GM19467 (cell line): ENCODE measurements around the gene GSTM1.

Experiments used
- ATAC-seq: cut with Tn5 transposase; IDR thresholded peaks from one replicate; pipeline ENCODE4 v1.9.1; 2021; ENCODE audit warnings: mild to moderate bottlenecking, moderate library complexity; ENCODE audit not compliant: unreplicated experiment

The GSTM1 gene

GRCh38 chr1:109687641-109688499 lies at the start of gene GSTM1:
TSS of gene GSTM1 (plus strand) at chr1:109687817. CDS start at chr1:109687874, 57 bp downstream.
- peak; percentile 88 for ATAC-seq

DNA sequence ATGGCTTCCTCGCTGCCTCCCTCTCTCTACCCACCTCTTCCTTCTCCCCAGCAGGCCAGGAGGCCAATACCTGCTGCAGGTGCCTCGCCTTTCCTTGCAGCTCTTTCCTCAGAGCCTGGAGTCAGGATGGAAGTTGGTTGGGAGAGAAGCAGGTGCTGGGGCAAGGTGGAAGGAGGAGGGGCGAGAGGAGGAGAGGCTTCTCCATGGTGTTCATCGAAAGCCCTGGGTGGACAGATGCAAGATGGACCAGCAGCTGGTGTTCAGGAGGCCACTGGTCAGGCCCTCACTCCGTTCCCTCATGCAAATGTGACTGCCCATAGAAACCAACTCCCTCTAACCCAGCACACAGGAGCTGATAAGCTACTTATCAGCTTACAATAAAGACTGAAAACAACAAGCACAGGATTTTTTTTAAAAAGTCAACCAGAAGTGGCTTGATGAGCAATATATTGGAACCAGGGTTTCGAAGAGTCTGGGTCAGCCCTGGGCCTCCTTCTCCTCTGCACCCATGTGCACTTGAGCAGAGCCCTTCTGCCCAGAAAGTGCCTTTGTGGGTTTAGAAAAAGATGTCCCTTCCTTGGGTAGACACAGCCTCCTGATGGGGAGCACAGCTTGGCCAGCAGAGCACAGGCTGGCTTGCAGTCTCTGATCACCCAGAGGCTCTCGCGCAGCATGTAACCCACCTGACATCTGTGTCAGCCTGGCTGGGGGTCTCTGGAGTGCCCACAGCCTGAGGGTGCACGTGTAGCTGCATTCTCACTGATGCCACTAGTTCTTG lies 48.4 kb upstream of the GSTM1 start:
- no peak for ATAC-seq

GRCh38 chr1:109639841-109640184 lies 47.8 kb upstream of the GSTM1 start:
- no peak for ATAC-seq

DNA sequence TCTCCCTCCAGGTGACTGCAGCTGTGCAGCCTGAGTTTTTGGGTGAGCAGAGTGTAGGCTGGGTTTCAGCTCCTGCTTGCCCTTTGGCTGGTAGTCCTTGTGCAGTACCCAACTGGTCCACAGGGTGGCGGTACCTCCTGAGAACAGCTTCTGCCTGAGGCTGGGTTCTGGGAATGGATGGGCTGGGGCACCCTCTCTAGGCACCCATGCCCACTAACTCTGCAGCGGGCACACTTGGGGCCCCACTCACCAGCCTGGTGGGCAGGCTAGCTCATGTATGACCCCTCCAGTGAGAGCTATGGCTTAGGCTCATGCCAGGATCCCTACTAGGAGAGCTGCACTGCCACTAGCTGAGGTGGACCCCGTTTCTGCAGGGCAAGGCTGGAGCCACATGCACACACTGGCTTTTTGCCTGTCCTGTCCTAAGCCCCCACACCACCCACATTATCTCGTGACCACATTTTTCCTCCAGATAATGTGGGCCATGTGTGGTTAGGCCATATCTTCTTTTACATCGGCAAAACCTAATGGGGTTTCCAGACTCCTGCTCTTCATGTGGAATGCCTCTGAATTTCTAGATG lies 47.2 kb upstream of the GSTM1 start:
- ATAC-seq = no peak

GRCh38 chr1:109641078-109641740 lies 46.4 kb upstream of the GSTM1 start:
- ATAC-seq = no peak

GRCh38 chr1:109641861-109642260 lies 45.8 kb upstream of the GSTM1 start:
- no peak for ATAC-seq

DNA sequence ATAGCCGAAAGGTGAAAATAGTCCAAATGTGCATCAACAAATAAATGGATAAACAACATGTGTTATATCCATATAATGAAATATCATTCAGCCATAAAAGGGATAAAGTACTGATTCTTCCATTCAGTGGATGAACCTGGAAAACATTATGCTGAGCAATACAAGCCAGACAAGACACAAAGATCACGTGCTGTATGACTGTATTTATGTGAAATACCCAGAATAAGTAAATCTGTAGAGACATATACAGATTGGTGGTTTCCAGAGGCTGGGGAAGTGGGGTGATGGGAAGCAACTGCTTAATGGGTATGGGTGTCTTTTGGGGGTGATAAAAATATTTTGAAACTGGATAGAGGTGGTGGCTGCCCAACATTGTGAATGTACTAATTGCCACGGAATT lies 45.0 kb upstream of the GSTM1 start:
- ATAC-seq = no peak

DNA sequence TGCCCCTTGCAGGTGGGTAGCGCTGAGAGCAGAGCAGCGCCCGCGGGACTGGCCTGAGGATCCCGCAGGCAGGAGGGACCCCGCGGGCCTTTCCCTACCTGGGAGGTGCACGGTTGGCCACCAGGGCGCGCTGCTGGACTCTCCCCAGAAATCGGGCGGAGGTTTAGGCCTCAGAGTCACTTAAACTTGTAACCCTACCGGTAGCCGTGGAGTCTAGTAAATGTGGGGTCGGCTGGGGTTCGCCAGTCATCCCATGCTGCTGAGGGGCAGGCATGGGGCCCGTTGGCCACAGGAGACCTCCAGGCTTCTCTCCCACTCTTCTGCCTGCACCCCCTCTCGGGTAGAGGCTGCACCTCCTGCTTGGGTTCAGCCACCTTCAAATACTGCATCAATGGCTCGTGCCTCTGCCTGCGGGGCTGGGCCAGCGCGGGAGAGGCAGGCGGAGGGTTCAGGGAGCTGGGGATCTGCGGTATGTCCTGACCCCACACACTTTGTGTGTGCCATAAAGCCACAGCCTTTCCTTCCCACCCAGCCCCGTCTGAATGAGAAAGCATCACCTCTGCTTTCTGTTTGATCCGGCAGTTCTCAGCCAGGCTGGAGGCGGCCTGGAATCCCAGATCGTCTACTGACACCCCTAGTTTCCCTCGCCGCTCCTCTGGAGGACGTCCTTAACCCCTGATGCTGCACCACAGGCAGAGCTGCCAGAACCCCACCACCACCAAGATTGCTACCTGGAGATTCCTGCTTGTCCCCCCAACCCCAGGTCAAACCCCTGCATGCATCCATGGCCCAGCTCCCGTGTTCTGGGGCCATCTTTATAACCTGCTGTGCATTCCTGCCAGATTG lies 44.0 kb upstream of the GSTM1 start:
- peak; percentile 77 for ATAC-seq

DNA sequence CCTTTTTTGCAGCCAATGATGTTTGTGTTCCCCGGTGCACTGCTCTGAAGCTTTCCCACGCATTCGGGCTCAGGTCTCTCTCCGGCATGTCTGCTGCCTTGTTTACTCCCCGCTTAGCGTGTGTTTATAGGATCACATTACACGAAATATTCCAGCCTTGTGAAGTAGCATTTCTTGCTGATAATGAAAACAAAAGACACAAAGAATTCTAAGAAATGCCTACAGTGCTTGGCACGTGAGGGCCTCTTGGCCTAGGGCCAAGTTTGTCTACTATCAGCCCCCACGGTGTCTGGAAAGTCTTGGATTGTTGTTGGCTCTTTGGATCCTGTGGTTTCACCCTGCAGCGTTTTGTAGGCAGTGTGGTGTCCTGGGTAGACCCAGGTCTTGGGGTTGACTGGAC lies 42.9 kb upstream of the GSTM1 start:
- no peak for ATAC-seq

DNA sequence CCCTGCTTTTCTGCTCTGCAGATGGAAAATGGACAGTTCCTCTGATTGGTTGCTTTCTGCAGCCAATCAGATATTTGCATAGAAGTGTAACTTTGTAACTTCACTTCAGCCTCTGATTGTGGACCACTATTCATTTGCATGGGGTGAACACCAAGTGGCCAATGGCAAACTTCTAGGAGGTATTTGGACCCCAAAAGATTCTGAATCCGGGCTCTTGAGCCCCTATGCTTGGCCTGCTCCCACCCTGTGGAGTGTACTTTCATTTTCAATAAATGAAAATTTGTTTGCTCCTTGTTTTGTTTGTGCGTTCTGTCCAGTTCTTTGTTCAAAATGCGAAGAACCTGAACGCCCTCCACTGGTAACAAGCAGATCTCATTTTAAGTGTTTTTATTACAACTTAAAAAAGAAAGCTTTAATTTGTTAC lies 38.1 kb upstream of the GSTM1 start:
- no peak for ATAC-seq

DNA sequence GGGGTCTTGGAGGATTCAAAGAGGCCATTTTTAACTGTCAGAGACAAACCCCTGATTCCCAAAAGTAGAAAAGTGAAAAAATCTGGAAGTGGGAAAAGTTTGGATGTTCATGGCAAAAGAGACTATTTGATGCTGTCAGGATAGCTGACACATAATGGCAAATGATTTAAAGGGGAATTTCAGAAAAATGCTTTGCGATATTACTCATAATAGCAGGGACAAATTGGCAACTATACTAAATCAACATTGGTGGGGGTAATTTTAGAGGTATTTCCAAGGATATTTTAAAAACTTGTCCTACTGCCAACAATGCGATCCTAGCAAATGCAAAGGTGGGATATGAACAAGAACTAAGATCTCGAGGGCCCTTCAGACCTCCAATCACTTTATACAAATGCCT lies 37.0 kb upstream of the GSTM1 start:
- ATAC-seq = no peak

DNA sequence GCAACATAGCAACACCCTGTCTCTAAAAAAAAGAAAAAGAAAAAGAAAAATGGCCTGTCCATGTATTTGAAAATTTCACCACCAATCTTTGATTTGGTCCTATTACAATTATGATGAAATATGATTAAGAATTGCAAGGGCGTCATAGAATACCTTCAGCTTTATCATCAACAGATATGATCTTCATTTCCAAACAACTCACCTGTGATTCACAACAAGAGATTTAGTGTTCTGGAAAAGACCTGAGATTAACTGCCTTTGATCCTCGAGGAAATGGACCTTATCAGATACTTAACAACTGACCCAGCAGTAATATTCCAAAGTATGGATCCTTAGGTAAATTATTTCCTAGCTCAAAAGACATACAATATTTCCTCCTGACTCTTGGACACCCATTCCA lies 35.2 kb upstream of the GSTM1 start:
- no peak for ATAC-seq

GRCh38 chr1:109653306-109653705 lies 34.3 kb upstream of the GSTM1 start:
- ATAC-seq = no peak

GRCh38 chr1:109654519-109654918 lies 33.1 kb upstream of the GSTM1 start:
- no peak for ATAC-seq

GRCh38 chr1:109655615-109656519 lies 31.8 kb upstream of the GSTM1 start, which contains the start of gene GSTM4:
TSS of gene GSTM4 (plus strand) at chr1:109656099. CDS start at chr1:109656390, 291 bp downstream.
- ATAC-seq = peak; percentile 92

DNA sequence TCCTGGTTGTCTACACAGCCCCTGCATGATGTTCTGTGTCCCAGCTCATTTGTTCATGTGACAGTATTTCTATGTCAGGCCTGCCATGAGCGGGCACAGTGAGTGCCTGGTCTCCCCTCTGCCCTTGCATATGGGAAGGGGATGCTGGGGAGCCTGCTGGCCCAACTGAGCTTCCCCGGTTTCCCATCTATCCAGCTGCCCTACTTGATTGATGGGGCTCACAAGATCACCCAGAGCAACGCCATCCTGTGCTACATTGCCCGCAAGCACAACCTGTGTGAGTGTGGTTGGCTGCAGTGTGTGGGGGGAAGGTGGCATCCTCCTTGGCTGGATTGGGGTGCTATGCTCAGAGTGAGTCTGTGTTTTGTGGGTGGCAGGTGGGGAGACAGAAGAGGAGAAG lies 30.2 kb upstream of the GSTM1 start:
- no peak for ATAC-seq

GRCh38 chr1:109657970-109658369 lies 29.6 kb upstream of the GSTM1 start:
- no peak for ATAC-seq

DNA sequence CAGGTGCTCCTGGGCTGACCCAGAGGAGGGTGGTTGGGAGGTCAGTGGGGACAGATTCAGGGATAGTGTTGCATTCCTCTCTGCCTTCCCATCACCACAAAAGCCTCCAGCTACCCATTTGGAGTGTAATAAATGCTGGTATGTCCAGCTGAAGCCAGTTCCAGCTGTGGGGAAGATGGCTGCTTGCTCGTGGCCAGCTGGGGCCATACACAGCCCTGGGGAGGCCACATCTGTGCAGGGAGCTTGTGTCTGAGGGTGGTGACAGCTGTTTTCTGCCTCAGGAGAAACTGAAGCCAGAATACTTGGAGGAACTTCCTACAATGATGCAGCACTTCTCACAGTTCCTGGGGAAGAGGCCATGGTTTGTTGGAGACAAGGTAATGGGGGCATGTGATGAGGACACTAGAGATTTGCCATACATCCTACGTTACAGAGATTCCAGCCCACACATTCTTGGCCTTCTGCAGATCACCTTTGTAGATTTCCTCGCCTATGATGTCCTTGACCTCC lies 29.0 kb upstream of the GSTM1 start:
- ATAC-seq = no peak

DNA sequence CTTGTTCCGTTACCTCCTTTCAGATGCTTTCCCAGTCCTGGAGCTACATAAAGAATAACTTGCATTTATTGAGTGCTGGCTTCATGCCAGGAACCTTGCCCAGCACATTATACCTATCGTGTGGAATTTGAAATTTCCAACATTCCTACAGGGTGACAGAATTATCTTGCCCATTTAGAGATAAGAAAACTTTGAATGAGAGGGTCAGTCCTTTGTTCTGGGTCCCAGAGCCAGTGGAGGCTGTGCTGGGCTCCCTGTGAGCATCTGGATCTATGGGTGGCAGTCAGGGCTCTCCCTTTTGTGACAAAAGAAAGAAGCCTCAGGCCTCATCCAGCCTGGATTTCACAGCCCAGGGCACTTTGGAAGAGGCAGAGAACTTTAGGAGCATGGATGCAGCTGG lies 28.5 kb upstream of the GSTM1 start:
- no peak for ATAC-seq
